Activated naive CD8-positive, alpha-beta T cell treated with anti-CD3 and anti-CD28 coated beads, Interleukin-2, amount 50 U/mL, for 16 hours (primary cell): ENCODE results near the gene SMARCA4.
"Not testable (repeated sequence)": the region's sequence is repeated elsewhere in the genome, so short reads cannot be mapped to it uniquely, and the experiment has no call there.

Source experiments
- DNase-seq: peaks from one replicate; pipeline ENCODE4 v3.0.0-alpha.2; 2020; ENCODE audit warnings: low read depth, low spot score

Gene SMARCA4

DNA sequence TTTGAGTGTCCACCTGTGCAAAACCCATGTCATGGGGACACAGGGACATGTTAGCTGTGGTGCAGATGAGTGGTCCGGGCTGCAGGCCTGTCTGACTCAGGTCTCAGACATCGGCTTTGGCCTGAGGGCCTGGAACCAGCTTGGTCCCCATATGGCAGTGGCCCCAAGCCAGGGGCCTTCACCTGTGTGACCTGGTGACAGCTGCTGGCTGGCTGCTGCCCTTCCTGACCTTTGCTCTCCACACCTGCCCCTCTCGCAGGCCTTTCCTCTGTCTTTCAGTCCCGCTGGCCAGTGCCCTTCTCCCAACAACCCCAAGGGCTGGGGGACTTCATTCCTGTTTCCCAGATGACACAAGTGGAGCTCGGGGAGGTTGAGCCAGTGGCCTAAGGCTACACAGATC lies 105.5 kb downstream of the SMARCA4 start:
- no peak for DNase-seq

- no peak for DNase-seq
Measured at GRCh38 chr19:11067356-11068113, 106.7 kb downstream of the SMARCA4 start.

DNA sequence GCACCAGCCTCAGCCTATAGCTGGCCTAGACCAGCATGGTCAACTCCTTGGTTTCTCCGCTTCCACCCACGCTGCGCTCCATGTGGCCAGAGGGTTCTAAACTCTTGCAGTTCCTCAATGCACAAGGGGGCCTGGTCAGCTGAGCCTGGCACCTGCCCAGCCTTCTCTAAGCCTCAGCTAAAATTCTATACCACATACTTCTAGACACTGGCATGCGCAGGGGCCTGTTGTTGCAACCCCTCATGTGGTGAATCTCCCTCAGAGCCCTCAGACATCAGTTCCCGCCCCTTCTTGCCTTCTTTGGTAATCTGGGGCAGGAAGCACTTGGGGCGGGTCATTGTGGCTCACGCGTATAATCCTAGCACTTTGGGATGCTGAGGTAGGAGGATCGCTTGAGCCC lies 108.7 kb downstream of the SMARCA4 start:
- DNase-seq = no peak

DNA sequence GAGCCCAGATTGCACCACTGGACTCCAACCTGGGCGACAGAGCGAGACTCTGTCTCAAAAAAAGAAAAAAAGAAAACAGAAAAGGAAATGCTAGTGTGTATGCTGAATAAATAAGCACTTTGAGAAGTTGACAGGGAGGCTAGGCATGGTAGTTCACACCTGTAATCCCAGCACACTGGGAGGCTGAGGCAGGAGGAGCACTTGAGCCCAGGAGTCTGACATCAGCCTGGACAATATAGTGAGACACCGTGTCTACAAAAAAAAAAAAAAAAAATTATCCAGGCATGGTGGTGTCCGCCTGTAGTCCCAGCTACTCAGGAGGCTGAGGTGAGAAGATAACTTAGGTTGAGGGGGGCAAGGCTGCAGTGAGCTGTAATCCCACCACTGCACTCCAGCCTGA lies 109.3 kb downstream of the SMARCA4 start:
- DNase-seq = no peak

DNA sequence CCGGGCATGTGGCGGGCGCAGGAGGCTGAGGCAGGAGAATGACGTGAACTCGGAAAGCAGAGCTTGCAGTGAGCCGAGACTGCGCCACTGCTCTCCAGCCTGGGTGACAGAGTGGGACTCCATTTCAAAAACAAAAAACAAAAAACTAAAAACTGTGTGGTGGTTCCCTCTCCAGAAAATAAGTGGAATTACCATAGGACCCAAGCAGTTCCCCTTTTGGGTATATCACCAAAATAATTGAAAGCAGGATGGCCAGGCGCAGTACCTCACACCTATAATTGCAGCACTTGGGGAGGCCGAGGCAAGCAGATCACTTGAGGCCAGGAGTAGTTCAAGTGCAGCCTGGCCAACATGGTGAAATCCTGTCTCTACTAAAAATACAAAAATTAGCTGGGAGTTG lies 112.7 kb downstream of the SMARCA4 start:
- no peak for DNase-seq

DNA sequence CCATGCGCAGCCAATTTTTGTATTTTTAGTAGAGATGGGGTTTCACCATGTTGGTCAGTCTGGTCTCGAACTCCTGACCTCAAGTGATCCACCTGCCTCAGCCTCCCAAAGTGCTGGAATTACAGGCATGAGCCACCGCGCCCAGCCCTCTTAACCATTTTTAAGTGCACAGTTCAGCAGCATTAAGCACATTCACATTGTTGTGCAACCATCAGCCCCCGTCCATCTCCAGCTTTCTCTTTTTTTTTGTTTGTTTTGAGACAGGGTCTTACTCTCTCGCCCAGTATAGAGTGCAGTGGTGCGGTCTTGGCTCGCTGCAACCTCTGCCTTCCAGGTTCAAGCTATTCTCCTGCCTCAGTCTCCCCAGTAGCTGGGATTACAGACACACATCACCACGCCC lies 116.0 kb downstream of the SMARCA4 start:
- DNase-seq = not testable (repeated sequence)

DNA sequence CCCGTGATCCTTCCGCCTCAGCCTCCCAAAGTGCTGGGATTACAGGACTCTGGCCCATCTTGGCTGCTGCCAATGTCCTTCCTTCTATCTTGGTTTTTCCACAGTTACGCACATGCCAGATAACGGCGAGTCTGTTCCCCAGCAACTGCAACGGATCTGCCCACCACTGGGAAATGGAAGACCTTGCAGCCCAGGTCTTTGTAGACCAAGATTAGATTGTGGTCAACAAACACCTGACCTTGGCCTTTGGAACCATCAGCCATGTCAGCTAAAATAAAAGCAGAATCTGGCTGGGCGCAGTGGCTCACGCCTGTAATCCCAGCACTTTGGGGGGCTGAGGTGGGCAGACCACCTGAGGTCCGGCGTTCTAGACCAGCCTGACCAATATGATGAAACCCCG lies 118.1 kb downstream of the SMARCA4 start:
- no peak for DNase-seq

DNA sequence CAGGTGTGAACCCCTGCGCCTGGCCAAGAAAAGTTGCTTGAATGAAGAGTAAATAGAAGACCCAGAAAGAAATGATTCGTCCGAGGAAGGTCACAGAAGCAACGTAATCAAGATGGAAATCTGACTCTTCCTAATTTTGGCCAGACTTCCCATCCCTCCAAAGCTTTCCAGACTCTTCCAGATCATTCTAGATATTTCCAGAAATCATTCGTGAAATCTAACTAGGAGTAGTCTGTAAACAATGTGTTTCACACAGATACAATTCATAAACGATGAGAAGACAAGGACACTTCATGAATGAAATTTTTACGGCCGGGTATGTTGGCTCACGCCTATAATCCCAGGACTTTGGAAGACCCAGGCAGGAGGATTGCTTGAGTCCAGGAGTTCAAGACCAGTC lies 119.2 kb downstream of the SMARCA4 start:
- no peak for DNase-seq

DNA sequence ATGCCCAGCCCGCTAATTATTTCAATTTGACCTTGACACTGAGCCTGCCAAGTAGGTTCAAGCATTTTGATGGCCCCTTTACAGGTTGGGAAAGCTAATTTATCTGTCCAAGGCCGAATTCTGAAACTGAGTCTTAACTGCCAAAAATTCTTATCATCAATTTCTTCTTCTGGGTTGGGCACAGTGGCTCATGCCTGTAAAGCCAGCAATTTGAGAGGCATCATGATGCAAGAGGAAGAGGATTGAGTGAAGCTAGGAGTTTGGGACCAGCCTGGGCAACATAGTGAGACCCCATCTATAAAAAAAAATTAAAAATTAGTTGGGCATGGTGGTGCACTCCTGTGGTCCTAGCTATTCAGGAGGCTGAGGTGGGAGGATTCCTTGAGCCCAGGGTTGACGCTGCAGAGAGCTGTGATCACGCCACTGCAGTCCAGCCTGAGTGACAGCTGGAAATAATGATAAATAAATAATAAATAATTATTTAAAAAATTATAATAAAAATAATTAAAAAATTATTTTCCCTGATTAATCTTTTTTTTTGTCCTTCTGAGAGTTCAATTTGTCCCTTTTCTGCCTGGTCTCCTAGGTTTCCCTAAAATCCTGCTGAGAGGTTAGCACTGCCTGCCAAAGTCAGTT lies 127.2 kb downstream of the SMARCA4 start:
- no peak for DNase-seq

DNA sequence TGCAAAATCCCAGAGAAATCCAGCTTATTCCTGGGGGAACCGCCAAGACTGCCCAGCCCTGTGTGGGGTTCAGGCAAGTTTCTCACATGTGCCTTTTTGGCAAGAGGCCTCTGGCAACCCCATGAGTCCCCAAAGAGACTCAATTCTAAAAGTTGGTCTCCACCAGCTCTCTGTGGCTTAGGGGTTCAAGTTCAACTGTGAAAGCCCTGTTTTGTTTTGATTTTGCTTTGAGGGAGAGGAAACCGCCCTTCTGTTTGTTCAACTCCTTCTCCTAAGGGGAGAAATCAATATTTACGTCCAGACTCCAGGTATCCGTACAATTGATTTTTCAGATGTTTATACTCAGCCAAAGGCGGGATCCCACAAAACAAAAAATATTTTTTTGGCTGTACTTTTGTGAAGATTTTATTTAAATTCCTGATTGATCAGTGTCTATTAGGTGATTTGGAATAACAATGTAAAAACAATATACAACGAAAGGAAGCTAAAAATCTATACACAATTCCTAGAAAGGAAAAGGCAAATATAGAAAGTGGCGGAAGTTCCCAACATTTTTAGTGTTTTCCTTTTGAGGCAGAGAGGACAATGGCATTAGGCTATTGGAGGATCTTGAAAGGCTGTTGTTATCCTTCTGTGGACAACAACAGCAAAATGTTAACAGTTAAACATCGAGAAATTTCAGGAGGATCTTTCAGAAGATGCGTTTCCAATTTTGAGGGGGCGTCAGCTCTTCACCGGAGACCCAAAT lies 127.8 kb downstream of the SMARCA4 start:
- DNase-seq = no peak

- peak; percentile 52 for DNase-seq
Measured at GRCh38 chr19:11089254-11090013, 128.6 kb downstream of the SMARCA4 start, which contains the start of gene LDLR. Gene LDLR, plus strand, starts transcription at chr19:11089463. Its CDS starts 86 bp downstream, at chr19:11089549.

- DNase-seq = peak; percentile 7
Measured at GRCh38 chr19:11090014-11090263, 129.1 kb downstream of the SMARCA4 start.

DNA sequence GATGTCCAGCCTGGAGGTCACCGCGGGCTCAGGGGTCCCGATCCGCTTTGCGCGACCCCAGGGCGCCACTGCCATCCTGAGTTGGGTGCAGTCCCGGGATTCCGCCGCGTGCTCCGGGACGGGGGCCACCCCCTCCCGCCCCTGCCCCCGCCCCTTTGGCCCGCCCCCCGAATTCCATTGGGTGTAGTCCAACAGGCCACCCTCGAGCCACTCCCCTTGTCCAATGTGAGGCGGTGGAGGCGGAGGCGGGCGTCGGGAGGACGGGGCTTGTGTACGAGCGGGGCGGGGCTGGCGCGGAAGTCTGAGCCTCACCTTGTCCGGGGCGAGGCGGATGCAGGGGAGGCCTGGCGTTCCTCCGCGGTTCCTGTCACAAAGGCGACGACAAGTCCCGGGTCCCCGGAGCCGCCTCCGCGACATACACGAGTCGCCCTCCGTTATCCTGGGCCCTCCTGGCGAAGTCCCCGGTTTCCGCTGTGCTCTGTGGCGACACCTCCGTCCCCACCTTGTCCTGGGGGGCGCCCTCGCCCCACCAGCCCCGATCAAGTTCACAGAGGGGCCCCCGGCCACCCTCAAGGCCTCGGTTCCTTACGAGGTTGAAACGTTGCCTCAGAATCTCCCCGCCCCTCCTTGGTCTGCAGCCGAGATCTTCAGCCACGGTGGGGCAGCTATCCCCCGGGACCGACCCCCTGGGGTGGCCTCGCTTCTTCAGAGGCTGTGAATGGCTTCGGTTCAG lies 129.6 kb downstream of the SMARCA4 start:
- DNase-seq = peak; percentile 97

DNA sequence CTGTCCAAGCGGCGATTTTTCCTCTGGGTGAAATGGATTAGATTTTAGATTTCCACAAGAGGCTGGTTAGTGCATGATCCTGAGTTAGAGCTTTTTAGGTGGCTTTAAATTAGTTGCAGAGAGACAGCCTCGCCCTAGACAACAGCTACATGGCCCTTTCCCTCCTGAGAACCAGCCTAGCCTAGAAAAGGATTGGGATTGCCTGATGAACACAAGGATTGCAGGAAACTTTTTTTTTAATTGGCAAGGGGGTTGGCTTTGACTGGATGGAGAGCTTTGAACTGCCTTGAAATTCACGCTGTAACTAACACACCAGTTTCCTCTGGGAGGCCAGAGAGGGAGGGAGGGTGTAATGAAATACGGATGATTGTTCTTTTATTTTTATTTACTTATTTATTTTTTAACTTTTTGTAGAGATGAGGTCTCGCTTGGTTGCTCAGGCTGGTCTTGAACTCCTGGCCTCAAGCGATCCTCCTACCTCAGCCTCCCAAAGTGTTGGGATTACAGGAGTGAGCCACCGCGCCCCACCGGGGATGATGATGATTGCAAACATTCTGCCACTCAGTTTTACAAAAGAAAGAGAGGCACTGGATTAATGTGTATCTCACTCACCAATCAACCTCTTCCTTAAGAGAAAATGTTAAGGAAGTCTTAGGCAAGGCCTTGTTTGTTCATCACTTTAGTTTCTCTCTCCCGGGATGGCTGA lies 130.3 kb downstream of the SMARCA4 start:
- DNase-seq = no peak

- DNase-seq = no peak
Measured at GRCh38 chr19:11091703-11092153, 130.9 kb downstream of the SMARCA4 start.

- no peak for DNase-seq
Measured at GRCh38 chr19:11092181-11092538, 131.3 kb downstream of the SMARCA4 start.

- DNase-seq = no peak
Measured at GRCh38 chr19:11093689-11094238, 132.9 kb downstream of the SMARCA4 start.

DNA sequence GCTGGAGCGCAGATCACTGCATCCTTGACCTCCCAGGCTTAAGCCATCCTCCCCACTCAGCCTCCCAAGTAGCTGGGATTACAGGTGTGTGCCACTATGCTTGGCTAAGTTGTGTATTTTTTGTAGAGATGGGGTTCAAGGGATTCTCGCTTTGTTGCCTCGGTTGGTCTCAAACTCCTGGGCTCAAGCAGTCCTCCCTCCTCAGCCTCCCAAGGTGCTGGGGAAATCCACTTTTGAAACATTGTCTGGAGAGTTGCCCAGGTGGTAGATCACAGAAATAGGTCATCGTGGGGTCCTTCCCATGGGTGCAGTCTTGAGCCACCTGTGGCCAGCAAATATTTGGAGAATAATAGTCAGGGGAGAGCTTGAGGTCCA lies 133.7 kb downstream of the SMARCA4 start:
- no peak for DNase-seq

DNA sequence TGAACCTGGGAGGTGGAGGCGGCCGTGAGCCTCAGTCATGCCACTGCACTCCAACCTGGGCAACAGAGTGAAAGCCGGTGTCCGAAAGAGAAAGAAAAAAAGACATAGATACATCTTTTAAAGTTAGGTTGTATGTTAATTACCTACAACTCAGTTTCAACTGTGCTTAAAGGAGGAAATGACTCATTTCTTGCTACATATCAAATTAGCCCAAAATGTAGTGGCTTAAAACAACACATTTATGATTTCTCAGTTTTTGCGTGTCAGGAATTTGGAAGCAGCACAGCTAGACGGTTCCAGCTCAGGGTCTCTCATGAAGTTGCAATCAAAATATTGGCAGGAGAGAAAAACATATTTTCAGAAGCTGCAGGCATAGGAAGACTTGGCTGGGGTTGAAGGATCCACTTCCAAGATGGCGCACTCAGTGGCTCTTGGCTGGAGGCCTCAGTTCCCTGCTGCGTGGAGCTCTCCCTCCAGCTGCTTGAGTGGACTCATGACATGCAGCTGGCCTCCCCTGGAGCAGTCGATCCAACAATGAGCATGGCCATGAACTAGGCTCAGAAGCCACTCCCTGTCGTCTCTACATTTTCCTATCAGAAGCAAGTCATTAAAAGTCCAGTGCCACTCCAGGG lies 135.5 kb downstream of the SMARCA4 start:
- no peak for DNase-seq

GRCh38 chr19:11097367-11097766 lies 136.5 kb downstream of the SMARCA4 start:
- DNase-seq = not testable (repeated sequence)
